NCI-H460 (cell line): Measurements from ENCODE around the gene INPP5B. TPM values are rescaled to one million over a fixed set of nuclear protein-coding genes. Genes with fewer than 3 reads are reported as not detected.
"Not testable (repeated sequence)": the region's sequence is repeated elsewhere in the genome, so short reads cannot be mapped to it uniquely, and the experiment has no call there.

ENCODE experiments used
- DNase-seq: peaks from one replicate; pipeline ENCODE4 v3.0.0-alpha.2; 2016; ENCODE audit warnings: low read depth; ENCODE audit errors: extremely low read depth
- total RNA-seq: library from RNA; depleted of rRNA; stranded (reverse); fragments of >200 nt; shearing (Covaris generic); gene quantifications from 2 replicates; pipeline ENCODE4 v1.2.3, GENCODE V29; 2014

INPP5B gene
- total RNA-seq, 1 experiment from 2014 or later, result 5.6 TPM

DNA sequence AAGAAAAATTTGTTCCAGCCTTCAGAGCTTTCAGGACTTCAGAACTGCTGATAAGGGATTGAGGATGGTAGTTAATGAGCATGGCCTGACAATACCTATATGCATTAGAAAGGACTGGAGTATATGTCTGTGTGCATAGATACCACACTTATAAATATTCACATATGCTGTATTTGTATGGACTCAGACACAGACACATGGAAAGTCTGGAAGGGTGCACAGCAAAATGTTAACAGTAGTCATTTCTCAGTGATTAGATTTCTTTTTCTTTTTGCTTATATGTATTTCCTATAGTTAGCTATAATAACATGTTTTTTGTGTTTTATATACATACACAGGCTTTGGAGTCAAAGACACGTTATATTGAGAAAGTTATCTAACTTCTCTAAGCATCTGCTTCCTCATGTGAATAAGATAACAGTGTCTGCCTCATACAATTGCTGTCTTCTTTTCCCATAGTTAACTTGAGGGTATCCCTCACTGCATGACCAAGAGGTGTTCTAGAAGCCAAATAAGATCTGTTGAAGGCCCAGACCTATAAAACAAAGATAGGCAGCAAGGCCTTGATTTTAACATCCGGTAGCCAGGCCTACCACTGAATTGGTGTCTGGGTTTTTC is 31.3 kb downstream of the INPP5B start:
- DNase-seq, result no peak

DNA sequence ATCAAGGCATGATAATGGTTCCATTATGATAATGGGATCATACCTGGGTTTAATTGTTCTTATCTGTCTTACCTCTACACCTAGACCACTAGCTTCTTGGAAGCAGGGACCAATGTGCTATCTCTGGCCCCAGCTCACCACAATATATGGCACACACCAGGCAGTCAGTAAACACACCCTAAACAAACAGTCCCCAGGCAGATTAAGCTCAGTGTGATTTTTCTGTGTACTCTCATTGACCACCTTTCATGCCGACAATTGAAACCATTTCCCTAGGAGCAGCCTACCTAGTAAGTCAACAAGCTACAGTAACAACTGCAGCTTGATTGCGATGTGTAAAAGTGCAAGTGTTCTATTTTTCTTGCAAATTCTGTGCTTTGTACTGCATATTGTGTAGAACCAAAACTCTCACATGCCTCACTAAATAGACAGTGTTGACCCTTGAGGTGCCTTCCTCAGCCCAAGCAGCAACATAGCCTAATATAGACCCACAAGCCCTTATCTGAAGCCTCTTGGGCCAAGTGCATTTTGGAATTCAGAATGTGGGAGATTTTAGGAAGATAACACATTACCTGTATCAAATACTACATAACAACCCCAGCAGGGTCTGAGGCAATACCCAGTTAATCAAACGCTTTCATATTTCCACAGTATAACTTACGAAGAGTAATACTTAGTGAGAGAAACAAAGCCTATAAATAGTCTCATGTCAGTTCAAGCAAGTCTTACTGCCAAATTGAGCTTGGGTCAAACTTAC is 32.0 kb downstream of the INPP5B start:
- no peak for DNase-seq

GRCh38 chr1:37911478-37911877 is 35.4 kb downstream of the INPP5B start:
- DNase-seq, result not testable (repeated sequence)

DNA sequence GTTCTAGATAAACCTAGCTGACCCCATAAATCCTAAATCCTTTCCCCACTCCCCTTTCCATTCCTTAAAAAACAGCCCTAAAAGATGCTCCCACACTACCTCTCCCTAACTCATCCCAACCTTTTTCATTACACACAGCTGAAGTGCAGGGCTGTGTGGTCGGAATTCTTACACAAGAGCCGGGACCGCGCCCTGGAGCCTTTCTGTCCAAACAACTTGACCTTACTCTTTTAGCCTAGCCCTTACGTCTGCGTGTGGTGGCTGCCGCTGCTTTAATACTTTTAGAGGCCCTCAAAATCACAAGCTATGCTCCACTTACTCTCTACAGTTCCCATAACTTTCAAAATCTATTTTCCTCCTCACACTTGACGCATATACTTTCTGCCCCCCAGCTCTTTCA is 36.0 kb downstream of the INPP5B start:
- not testable (repeated sequence) for DNase-seq

- DNase-seq, result not testable (repeated sequence)
These were observed 38.3 kb downstream of the INPP5B start for GRCh38 chr1:37908531-37908930.

DNA sequence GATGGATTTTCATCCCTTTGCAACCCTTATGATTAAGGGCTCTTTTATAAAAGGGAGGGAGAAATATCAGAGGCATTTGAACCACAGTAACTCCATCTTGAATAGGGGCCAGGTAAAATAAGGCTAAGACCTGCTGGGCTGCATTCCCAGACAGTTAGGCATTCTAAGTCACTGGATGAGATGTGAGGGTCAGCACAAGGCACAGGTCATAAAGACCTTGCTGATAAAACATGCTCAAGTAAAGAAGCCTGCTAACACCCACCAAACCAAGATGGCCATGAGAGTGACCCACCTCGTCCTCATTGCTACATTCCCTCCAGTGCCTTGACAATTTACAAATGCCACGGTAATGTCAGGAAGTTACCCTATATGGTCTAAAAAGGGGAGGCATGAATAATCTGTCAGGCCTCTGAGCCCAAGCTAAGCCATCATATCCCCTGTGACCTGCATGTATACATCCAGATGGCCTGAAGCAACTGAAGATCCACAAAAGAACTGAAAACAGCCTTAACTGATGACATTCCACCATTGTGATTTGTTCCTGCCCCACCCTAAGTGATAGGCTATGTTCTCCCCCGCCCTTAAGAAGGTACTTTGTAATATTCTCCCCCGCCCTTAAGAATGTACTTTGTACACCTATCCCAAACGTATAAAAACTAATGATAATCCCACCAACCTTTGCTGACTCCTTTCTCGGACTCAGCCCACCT is 39.3 kb downstream of the INPP5B start:
- DNase-seq, result not testable (repeated sequence)

DNA sequence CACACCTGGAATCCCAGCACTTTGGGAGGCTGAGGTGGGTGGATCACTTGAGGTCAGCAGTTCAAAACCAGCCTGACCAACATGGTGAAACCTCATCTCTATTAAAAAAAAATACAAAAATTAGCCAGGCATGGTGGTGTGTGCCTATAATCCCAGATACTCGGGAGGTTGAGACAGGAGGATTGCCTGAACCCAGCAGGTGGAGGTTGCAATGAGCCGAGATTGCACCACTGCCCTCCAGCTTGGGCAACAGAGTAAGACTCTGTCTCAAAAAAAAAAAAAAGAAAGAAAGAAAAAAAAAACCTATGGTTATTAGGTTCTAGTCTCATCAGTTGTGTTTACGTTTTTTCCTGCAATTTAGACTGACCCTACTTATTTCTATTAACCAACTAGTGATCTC is 40.3 kb downstream of the INPP5B start:
- not testable (repeated sequence) for DNase-seq

GRCh38 chr1:37905727-37906126 is 41.1 kb downstream of the INPP5B start:
- DNase-seq, result no peak

- not testable (repeated sequence) for DNase-seq
These were observed 42.9 kb downstream of the INPP5B start for GRCh38 chr1:37903921-37904320.

GRCh38 chr1:37902983-37903382 is 43.9 kb downstream of the INPP5B start:
- DNase-seq, result no peak

DNA sequence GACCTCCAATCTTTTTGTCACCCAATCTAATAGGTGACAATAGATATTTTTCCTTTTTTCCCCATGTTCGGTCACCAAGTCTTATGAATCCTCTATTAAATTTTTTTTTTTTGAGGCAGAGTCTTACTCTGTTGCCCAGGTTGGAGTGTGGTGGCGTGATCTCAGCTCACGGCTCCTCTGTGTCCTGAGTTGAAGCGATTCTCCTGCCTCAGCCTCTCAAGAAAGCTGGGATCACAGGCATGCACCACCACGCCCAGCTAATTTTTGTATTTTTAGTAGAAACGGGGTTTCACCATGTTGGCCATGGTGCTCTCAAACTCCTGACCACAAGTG is 45.0 kb downstream of the INPP5B start:
- DNase-seq, result no peak

GRCh38 chr1:37901191-37901892 is 45.5 kb downstream of the INPP5B start:
- DNase-seq, result no peak

GRCh38 chr1:37897563-37897962 is 49.3 kb downstream of the INPP5B start:
- DNase-seq, result not testable (repeated sequence)

DNA sequence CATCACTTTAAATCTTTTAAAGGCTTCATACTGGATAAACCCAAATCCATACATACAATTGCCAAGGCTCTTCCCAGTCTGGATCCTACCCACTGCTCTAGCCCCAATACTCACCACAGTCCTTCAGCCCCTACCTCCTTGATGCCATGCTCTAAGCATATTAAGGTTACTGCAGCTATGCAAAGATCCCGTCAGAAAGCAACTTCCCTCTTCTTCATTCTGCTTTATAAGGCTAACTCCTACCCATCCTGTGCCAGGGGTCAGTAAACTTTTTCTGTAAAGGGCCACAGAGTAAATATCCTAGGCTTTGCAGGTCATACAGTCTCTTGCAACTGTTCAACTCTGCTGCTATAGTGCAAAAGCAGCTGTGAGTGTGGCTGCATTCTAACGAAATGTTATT is 53.2 kb downstream of the INPP5B start:
- no peak for DNase-seq

- DNase-seq, result no peak
These were observed 54.5 kb downstream of the INPP5B start for GRCh38 chr1:37892151-37893047.

- peak; percentile 16 for DNase-seq
These were observed 56.4 kb downstream of the INPP5B start for GRCh38 chr1:37890378-37891014.

DNA sequence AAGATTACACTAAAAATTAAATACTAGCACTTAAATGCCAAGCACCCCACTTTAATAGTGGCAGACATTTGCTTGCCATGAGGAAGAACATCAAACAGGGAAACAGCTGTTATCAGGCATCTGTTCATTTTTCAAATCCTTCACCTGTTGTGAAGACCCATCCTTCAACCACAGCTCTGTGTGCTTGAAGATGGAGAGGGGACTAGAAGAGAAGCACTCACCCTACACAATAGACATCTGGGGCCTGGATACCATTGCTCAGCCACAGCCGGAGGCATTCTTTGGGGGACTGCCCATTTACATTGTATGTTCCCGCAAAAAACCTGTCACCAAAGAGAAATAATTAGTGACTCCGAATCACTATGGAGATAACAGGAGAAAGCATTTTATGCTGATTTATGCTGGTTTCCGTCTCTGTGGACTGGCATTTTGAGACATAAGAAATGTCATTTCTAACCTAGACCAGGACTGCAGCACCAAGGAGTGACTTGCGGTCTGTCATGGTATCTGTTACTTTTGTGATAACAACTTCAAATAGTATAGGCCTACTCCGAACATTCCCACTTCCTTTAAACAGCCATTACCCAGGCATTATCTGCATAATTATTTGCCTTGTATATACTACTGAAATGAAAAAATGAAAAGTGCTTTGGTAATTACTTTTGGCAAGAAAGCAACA is 58.7 kb downstream of the INPP5B start:
- DNase-seq, result no peak

- DNase-seq, result no peak
These were observed 62.7 kb downstream of the INPP5B start for GRCh38 chr1:37884145-37884544.

- no peak for DNase-seq
These were observed 63.2 kb downstream of the INPP5B start for GRCh38 chr1:37883671-37884070.
